AG04450 (cell line): ENCODE results near the gene ECHS1. TPM values are rescaled to one million over a fixed set of nuclear protein-coding genes. Genes with fewer than 3 reads are reported as not detected.

Source experiments
- CTCF ChIA-PET: fragments of 300-600, 350-600 bp; formaldehyde crosslinking; extraction: SDS; loops from one replicate; lab custom pipeline; 2022; ENCODE audit warnings: antibody characterized with exemption, inconsistent platforms; lab: Charles Lee
- POLR2A ChIA-PET: fragments of 350-600 bp; formaldehyde crosslinking; extraction: SDS; loops from one replicate; lab custom pipeline; 2021; ENCODE audit warnings: antibody characterized with exemption, inconsistent platforms; lab: Yijun Ruan, JAX
- DNase-seq: peaks from one replicate; pipeline ENCODE4 v3.0.0-alpha.2; 2011; ENCODE audit warnings: low read depth, low spot score
- H3K27ac ChIP-seq: one replicate; pipeline ENCODE4 v1.5.1; 2012; ENCODE audit warnings: low read depth, low read length, control low read depth
- H3K27me3 ChIP-seq: one replicate; pipeline ENCODE4 v1.6.0; 2012; ENCODE audit warnings: low read length; ENCODE audit not compliant: control insufficient read depth, insufficient read depth
- H3K4me3 ChIP-seq: 2 replicates; pipeline ENCODE4 v1.5.1; 2011; ENCODE audit warnings: mild to moderate bottlenecking, low read depth, low read length, control low read depth
- H3K9me3 ChIP-seq: 2 replicates; pipeline ENCODE4 v1.5.1; 2012; ENCODE audit warnings: low read length; ENCODE audit not compliant: control insufficient read depth, insufficient read depth
- polyA plus RNA-seq: library from polyadenylated mRNA; depleted of rRNA; stranded (reverse); fragments of >200 nt; gene quantifications from 2 replicates; pipeline ENCODE4 v1.2.3, GENCODE V29; 2011
- TF ChIP-seq, protein P1 (sequence below): IDR thresholded peaks from 2 replicates; pipeline ENCODE4 v1.5.1; 2011; ENCODE audit warnings: low read depth, low read length, control low read depth, inconsistent platforms

ECHS1 gene
- polyA plus RNA-seq, 1 experiment: 56.6 TPM

DNA sequence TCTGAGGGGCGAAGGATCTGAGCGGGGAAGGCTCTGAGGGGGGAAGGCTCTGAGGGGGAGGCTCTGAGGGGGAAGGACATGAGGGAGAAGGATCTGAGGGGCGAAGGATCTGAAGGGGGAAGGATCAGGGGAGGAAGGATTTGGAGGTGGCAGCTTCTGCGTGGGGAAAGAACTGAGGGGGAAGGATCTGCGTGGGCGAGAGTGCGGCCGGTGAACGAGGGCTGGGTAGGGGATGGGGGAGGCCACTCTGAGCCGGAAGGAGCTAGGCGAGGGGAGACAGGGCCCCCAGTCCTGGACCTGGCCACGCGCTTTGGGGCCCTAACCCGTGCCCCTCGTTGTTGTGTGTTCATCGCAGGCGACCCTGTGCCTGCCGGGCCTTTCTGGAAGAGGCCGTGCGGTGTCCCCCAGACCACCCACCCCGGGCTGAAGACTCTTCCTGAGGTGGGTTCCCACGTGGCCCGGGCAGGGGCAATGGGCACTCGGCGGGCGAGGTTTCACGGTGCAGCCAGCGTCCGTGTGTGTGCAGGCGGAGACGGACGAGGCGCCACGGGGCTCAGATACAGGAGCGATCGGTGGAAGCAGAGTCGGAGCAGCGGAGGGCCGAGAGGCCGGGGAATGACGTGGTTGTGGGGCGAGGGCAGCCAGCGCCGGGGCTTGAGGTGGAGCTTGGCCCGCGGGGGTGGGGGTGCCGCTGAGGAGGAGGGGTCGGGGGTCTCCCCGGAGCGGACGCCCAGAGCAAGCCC lies 38.5 kb downstream of the ECHS1 start:
- Histone ChIP-seq H3K27me3 (peaks cover 55% of the 10 kb centered on the region), H3K27ac (no peak overlapping the region), H3K9me3 (peaks cover 16% of the 10 kb centered on the region; the same call in 1 of the 2 replicates), H3K4me3 (peak overlapping the region; percentile 48)
- CTCF ChIA-PET: no interaction called here
- DNase-seq: no peak
- POLR2A ChIA-PET: interaction anchor here (0.7 kb wide), 1 partner anchor 36 kb away, joined by 3 read pairs; no protein-coding TSS in a partner anchor
- TF ChIP-seq, protein P1, sequence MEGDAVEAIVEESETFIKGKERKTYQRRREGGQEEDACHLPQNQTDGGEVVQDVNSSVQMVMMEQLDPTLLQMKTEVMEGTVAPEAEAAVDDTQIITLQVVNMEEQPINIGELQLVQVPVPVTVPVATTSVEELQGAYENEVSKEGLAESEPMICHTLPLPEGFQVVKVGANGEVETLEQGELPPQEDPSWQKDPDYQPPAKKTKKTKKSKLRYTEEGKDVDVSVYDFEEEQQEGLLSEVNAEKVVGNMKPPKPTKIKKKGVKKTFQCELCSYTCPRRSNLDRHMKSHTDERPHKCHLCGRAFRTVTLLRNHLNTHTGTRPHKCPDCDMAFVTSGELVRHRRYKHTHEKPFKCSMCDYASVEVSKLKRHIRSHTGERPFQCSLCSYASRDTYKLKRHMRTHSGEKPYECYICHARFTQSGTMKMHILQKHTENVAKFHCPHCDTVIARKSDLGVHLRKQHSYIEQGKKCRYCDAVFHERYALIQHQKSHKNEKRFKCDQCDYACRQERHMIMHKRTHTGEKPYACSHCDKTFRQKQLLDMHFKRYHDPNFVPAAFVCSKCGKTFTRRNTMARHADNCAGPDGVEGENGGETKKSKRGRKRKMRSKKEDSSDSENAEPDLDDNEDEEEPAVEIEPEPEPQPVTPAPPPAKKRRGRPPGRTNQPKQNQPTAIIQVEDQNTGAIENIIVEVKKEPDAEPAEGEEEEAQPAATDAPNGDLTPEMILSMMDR: no peak

DNA sequence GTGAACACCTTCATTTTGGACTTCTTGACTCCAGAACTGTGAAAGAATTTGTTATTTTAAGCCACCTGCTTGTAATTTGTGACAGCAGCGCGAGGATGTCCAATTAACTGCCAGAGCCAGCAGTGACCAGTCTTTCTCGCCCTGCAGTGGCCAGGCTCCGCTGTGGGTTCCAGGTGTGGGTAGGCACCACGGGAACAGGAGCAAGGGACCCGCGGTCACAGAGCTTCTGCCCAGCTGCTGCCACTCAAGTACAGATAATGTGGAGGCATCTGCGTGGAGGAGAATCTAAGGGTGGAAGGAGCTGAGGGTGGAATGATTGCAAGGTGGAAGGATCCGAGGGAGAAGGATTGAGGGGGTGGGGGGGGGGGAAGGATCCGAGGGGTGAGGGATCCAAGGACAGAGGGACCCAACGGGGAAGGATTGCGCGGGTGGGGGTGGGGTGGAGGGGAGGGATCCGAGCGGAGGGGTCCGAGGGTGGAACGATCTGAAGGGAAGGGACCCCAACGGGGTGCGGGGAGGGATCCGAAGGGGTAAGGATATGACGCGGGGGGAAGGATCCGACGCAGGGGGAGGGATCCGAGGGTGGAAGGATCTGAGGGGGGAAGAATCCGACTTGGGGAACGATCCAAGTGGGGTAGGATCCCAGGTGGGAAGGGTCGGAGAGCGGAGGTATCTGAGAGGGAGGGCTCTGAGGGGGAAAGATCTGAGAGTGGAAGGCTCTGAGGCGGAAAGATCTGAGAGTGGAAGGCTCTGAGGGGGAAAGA lies 40.0 kb downstream of the ECHS1 start:
- H3K4me3 ChIP-seq: no peak overlapping the region
- H3K27me3 ChIP-seq: peaks cover 55% of the 10 kb centered on the region
- ChIA-PET CTCF (no interaction called here), POLR2A (no interaction called here)
- peaks cover 10% of the 10 kb centered on the region; the same call in 1 of the 2 replicates for H3K9me3 ChIP-seq
- DNase-seq: no peak
- no peak overlapping the region for H3K27ac ChIP-seq
- TF ChIP-seq, protein P1: no peak

DNA sequence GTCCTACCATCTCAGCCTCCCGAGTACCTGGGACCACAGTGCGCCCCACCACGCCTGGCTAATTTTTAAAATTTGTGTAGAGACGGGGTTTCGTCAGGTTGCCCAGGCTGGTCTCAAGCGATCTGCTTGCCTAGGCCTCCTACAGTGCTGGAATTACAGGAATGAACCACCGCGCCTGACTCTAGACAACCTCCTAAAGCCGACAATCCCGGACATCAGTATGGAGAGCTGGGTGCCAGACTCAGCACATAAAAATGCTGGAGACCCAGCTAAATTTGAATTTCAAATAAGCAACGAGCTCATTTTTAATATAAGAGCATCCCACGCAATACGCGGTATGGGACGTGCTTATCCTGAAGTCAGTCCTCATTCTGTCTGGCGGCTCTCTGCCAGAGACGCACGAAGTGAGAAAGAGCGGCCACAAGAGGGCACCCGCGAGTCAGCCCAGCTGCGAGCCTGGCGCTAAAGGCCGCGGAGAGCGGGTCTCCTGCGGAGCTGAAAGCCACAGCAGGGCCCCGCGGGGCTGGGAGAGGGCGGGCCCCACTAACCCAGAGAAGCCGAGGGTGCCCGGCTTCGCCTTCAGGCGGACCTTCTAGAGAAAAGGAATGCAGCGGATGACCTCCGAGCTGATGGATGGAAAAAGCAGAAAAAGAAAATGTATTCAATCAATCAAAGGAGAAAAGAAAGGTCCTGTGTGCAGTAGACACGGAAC lies 43.5 kb downstream of the ECHS1 start:
- POLR2A ChIA-PET: interaction anchor here (1.5 kb wide), 1 partner anchor 49 kb away, joined by 4 read pairs; the partner anchor contains the start of gene PAOX
- Histone ChIP-seq H3K4me3 (peak overlapping the region; percentile 35), H3K9me3 (peaks cover 3% of the 10 kb centered on the region; the same call in 1 of the 2 replicates), H3K27ac (no peak overlapping the region), H3K27me3 (peaks cover 42% of the 10 kb centered on the region)
- DNase-seq: peak; percentile 74
- CTCF ChIA-PET: interaction anchor here (0.5 to 2.1 kb wide), 77 partner anchors 9 to 1264 kb away, joined by 3 to 26 read pairs (median 5); partner anchors contain the start of genes FUOM, MTG1, PAOX and PRAP1
- TF ChIP-seq, protein P1: peak; percentile 95

DNA sequence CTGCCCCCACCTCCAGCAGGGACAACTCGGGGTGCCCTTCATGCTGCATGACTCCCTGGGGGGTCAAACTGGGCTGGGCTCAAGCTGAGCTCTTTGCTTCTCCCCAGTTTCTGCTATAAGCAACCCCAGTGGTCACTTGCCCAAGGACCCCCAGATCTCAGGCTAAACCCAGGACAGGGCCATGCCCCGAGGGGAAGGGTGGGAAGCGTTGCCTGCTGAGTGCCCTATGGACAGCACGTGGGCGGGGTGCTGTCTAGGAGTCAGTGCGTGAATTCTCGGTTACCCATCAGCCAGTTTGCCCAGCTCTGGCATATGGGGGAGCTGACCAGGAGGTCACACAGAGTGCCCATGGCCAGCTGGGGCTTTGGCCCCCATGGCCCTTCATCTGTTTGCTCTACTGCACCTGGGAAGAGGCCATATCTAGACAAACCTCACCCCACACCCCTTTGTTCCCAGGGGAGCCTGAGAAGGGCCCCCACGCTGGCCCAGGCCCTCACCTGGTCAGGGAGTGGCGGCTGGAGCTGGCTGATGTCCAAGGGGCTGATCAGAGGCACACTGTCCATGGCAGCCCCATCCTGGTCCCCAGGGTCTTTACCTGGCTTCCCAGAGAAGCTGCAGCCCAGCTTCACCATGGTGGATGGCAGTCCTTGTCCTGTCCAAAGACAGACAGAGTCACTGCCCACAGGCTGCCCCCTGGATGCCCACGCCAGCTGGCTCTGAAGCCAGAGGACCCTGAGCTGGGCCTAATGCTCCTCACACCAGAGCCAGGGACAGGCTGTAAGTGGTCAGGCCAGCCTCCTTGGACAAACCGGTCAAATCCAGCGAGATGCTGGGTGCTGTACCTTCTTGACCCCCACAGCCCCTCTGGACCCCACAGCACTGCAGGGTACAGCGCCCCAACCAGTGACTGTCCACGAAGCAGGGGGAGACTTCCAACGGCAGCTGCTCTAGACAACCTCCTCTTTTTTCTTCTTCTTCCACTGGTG lies 44.5 kb downstream of the ECHS1 start:
- no peak for DNase-seq
- ChIA-PET POLR2A (interaction anchor here (1.5 kb wide), 1 partner anchor 50 kb away, joined by 4 read pairs; the partner anchor contains the start of gene PAOX), CTCF (interaction anchor here (0.5 to 2.1 kb wide), 76 partner anchors 8 to 1263 kb away, joined by 3 to 26 read pairs (median 5); partner anchors contain the start of genes FUOM, MTG1, PAOX and PRAP1)
- Histone ChIP-seq H3K9me3 (no peaks in the 10 kb centered on the region; the same call in 1 of the 2 replicates), H3K4me3 (no peak overlapping the region), H3K27ac (no peak overlapping the region), H3K27me3 (peaks cover 35% of the 10 kb centered on the region)
- TF ChIP-seq, protein P1: no peak
